Skeletal muscle satellite cell (primary cell): ENCODE data around the gene CASP1.

ENCODE experiments used
- H3K27me3 ChIP-seq: 2 replicates; pipeline ENCODE4 v1.7.0; 2013; ENCODE audit warnings: low read length; ENCODE audit not compliant: control insufficient read depth, insufficient read depth
- H3K36me3 ChIP-seq: 2 replicates; pipeline ENCODE4 v1.7.0; 2013; ENCODE audit warnings: mild to moderate bottlenecking, control low read depth, low read length; ENCODE audit not compliant: insufficient read depth
- H3K4me1 ChIP-seq: 2 replicates; pipeline ENCODE4 v1.7.0; 2013; ENCODE audit warnings: low read length; ENCODE audit not compliant: control insufficient read depth, insufficient read depth
- H3K4me2 ChIP-seq: 2 replicates; pipeline ENCODE4 v1.7.0; 2013; ENCODE audit warnings: mild to moderate bottlenecking, low read length
- H3K4me3 ChIP-seq: 2 replicates; pipeline ENCODE4 v1.7.0; 2013; ENCODE audit warnings: low read length
- H3K9ac ChIP-seq: 2 replicates; pipeline ENCODE4 v1.7.0; 2013; ENCODE audit warnings: mild to moderate bottlenecking, low read depth, low read length, moderate library complexity
- H3K9me3 ChIP-seq: replicated peaks from 2 replicates; pipeline ENCODE4 v1.7.0; 2013; ENCODE audit warnings: mild to moderate bottlenecking, control low read depth, low read length

CASP1 gene

DNA sequence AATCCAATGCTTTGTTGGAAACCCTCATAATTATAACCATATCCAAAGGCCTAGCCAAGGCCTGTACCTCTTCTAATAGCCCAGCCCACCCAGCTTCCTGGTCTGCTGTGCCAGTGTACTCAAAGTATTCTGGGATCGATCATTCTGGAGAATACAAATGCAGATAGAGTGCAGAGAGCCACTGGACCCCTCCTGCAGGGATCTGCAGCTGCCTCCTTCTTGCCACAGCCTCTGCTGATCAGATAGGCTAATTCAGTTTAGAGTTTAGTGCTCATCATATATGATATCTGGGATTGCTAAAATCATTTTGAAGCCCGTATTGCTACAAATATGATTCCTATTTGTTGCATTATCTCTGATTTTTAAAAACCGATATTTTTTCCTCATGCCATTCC lies 29.5 kb downstream of the CASP1 start:
- no peaks in the 10 kb centered on the region for H3K36me3 ChIP-seq
- H3K9ac ChIP-seq, result no peak overlapping the region
- H3K4me1 ChIP-seq, result no peaks in the 10 kb centered on the region
- H3K4me2 ChIP-seq, result no peak overlapping the region
- no peaks in the 10 kb centered on the region for H3K9me3 ChIP-seq
- no peaks in the 10 kb centered on the region for H3K27me3 ChIP-seq
- no peak overlapping the region for H3K4me3 ChIP-seq

- Histone ChIP-seq H3K9me3 (no peaks in the 10 kb centered on the region), H3K27me3 (no peaks in the 10 kb centered on the region), H3K4me2 (no peak overlapping the region), H3K4me1 (no peaks in the 10 kb centered on the region), H3K36me3 (no peaks in the 10 kb centered on the region), H3K9ac (no peak overlapping the region), H3K4me3 (no peak overlapping the region)
Observed at GRCh38 chr11:105004021-105004420, 30.9 kb downstream of the CASP1 start.

DNA sequence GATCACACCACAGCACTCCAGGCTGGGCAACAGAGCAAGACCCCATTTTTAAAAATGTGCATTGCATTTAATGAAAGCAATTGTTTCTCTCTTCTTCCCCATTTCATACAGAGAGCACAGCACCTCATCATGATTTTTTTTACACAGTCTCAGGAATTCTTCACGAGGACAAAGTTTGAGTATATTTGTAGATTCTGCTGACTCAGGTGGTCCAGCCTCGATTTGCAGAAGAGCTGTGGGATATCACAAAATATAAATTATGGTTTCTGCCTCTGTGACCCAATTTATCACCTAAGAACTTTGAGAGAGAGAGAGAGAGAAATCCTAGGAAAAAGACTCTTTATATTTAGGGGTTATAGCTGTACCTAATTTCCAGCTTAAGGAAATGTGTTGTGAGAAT lies 31.8 kb downstream of the CASP1 start:
- Histone ChIP-seq H3K9me3 (no peaks in the 10 kb centered on the region), H3K4me3 (no peak overlapping the region), H3K9ac (no peak overlapping the region), H3K4me1 (no peaks in the 10 kb centered on the region), H3K27me3 (no peaks in the 10 kb centered on the region), H3K36me3 (no peaks in the 10 kb centered on the region), H3K4me2 (no peak overlapping the region)

GRCh38 chr11:105000797-105001196 lies 34.1 kb downstream of the CASP1 start:
- no peaks in the 10 kb centered on the region for H3K27me3 ChIP-seq
- H3K9me3 ChIP-seq, result no peaks in the 10 kb centered on the region
- no peak overlapping the region for H3K9ac ChIP-seq
- no peak overlapping the region for H3K4me3 ChIP-seq
- no peaks in the 10 kb centered on the region for H3K4me1 ChIP-seq
- no peaks in the 10 kb centered on the region for H3K36me3 ChIP-seq
- H3K4me2 ChIP-seq, result no peak overlapping the region

DNA sequence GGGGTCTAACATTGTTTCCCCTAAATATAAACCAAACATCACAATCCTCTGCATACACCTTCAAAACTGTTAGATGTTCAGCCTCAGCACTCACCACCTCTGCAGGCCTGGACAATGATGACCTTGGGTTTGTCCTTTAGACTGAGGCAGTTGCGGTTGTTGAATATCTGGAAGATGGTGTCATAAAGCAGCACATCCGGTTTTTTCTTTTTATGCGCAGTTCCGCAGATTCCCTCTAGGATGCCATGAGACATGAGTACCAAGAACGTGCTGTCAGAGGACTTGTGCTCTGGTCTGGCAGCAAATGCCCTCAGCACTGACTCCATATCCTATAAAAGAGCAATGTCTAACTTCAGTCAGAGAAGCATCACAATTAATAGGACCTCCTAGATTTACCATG lies 34.8 kb downstream of the CASP1 start:
- Histone ChIP-seq H3K9me3 (no peaks in the 10 kb centered on the region), H3K9ac (no peak overlapping the region), H3K27me3 (no peaks in the 10 kb centered on the region), H3K4me3 (no peak overlapping the region), H3K4me2 (no peak overlapping the region), H3K36me3 (no peaks in the 10 kb centered on the region), H3K4me1 (no peaks in the 10 kb centered on the region)

DNA sequence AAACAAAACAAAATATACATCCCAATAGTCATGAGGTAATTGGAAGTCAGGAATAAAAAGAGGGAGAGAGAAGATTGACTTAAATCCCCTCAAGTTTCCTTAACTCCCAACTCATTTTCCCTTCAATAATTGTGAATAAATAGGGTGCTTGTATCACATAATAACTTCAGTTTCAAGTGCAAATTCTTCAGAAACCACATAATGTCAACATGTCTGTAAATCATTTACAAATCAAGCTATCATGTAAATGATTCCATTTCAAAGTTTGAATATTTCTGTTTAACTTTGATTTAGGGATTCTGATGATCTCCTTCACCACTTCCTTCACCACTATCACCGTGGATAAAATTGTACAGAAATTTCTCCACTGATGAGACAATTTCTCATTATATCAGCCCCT lies 35.2 kb downstream of the CASP1 start:
- Histone ChIP-seq H3K27me3 (no peaks in the 10 kb centered on the region), H3K4me3 (no peak overlapping the region)

DNA sequence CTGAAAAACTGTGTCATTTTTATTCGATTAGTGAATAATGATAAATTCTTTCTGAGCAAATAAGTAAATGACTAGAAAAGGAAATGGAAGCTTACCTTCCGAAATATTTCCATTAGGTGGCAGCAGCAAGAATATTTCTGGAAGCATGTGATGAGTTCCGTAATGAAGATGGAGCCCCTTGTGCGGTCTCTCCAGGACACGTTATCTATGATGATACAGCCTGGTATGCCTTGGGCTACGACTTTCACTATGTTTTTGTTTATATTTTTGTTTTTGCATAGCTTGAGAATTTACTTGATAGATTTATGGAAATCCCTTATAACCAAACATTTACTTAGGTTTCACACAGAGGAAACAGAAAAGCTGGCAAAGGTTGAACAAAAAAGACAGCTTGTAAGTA lies 37.7 kb downstream of the CASP1 start:
- Histone ChIP-seq H3K4me2 (no peak overlapping the region), H3K36me3 (no peaks in the 10 kb centered on the region), H3K9ac (no peak overlapping the region), H3K27me3 (no peaks in the 10 kb centered on the region), H3K4me3 (no peak overlapping the region), H3K4me1 (no peaks in the 10 kb centered on the region), H3K9me3 (no peaks in the 10 kb centered on the region)

More for the DNA sequence above, 35.2 kb downstream of the CASP1 start:
- Histone ChIP-seq H3K36me3 (no peaks in the 10 kb centered on the region), H3K4me2 (no peak overlapping the region), H3K9me3 (no peaks in the 10 kb centered on the region), H3K4me1 (no peaks in the 10 kb centered on the region), H3K9ac (no peak overlapping the region)

- no peak overlapping the region for H3K4me2 ChIP-seq
- no peaks in the 10 kb centered on the region for H3K36me3 ChIP-seq
- H3K9me3 ChIP-seq, result no peaks in the 10 kb centered on the region
- H3K27me3 ChIP-seq, result no peaks in the 10 kb centered on the region
- no peak overlapping the region for H3K4me3 ChIP-seq
- no peak overlapping the region for H3K9ac ChIP-seq
- no peaks in the 10 kb centered on the region for H3K4me1 ChIP-seq
Observed at GRCh38 chr11:104995001-104995408, 39.9 kb downstream of the CASP1 start.

DNA sequence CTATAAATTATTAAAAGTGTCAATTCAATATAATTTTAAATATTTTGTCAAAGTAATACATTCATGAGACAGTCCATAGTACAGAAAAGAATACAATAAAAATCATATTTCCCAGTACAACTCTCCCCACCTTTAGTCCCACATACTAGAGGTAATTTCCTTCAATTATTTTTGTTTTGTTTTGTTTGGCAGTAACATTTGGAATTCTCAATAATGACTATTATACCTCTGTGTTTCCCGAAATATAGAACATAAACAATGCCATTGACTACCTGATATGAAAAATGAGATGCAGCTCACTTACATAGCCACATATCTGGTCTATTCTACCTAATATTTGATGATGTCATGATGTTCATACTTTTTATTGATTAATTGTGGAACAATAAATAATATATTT lies 42.2 kb downstream of the CASP1 start:
- H3K4me3 ChIP-seq, result no peak overlapping the region
- H3K9me3 ChIP-seq, result no peaks in the 10 kb centered on the region
- H3K9ac ChIP-seq, result no peak overlapping the region
- no peaks in the 10 kb centered on the region for H3K4me1 ChIP-seq
- H3K4me2 ChIP-seq, result no peak overlapping the region
- no peaks in the 10 kb centered on the region for H3K27me3 ChIP-seq
- H3K36me3 ChIP-seq, result no peaks in the 10 kb centered on the region

DNA sequence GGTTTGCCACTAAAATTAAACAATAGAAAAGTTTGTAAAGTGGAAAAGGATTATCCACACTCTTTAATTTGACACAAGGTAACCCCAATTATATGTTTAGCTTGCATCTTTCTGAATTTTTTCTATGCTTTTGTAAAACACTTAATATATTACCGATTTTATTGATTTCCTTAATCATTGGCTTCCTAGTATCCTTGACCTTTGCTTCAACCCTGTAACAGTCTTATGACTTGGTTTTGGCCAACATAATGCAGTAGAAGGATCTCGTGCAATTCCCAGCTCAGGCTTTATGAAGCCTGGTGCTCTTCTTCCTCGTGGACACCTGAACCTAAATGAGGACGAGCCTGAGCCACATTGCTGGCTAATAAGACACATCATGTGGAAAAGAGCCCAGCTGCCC lies 43.0 kb downstream of the CASP1 start:
- Histone ChIP-seq H3K4me3 (no peak overlapping the region), H3K4me2 (no peak overlapping the region), H3K9ac (no peak overlapping the region), H3K27me3 (no peaks in the 10 kb centered on the region), H3K9me3 (no peaks in the 10 kb centered on the region), H3K4me1 (no peaks in the 10 kb centered on the region), H3K36me3 (no peaks in the 10 kb centered on the region)

- Histone ChIP-seq H3K4me1 (no peaks in the 10 kb centered on the region), H3K4me3 (no peak overlapping the region), H3K36me3 (no peaks in the 10 kb centered on the region), H3K4me2 (no peak overlapping the region), H3K9ac (no peak overlapping the region), H3K9me3 (no peaks in the 10 kb centered on the region), H3K27me3 (no peaks in the 10 kb centered on the region)
Observed at GRCh38 chr11:104984808-104985207, 50.1 kb downstream of the CASP1 start.

DNA sequence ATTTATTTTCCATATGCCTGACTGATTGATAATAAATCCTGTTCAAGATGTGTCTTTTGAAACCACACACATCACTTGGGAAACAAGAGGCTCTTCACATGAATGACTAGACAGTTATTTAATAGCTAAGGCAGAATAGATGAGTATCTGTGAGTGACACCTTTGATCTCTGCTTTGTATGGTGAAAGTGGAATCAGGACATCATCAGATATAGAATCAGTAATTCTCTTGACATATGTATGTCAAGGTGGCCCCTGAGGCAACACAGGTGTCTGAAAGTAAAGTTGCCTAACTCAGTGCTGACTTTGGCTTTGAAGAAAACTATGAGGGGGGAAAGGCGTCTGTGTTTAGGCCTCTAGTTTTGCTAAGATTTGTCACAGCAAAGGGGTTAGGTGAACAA lies 55.1 kb downstream of the CASP1 start:
- Histone ChIP-seq H3K36me3 (no peaks in the 10 kb centered on the region), H3K4me1 (no peaks in the 10 kb centered on the region), H3K9me3 (no peaks in the 10 kb centered on the region), H3K9ac (no peak overlapping the region), H3K4me2 (no peak overlapping the region), H3K27me3 (no peaks in the 10 kb centered on the region), H3K4me3 (no peak overlapping the region)
